ENCODE measurements around the gene PDIA2. TPM values are rescaled to one million over a fixed set of nuclear protein-coding genes. Genes with fewer than 3 reads are reported as not detected.

Gene PDIA2
- total RNA-seq, 1 donor from 2014 or later: 11.8 TPM

GRCh38 chr16:297832-298231 lies 14.9 kb downstream of the PDIA2 start:
- TF ChIP-seq, protein P1, sequence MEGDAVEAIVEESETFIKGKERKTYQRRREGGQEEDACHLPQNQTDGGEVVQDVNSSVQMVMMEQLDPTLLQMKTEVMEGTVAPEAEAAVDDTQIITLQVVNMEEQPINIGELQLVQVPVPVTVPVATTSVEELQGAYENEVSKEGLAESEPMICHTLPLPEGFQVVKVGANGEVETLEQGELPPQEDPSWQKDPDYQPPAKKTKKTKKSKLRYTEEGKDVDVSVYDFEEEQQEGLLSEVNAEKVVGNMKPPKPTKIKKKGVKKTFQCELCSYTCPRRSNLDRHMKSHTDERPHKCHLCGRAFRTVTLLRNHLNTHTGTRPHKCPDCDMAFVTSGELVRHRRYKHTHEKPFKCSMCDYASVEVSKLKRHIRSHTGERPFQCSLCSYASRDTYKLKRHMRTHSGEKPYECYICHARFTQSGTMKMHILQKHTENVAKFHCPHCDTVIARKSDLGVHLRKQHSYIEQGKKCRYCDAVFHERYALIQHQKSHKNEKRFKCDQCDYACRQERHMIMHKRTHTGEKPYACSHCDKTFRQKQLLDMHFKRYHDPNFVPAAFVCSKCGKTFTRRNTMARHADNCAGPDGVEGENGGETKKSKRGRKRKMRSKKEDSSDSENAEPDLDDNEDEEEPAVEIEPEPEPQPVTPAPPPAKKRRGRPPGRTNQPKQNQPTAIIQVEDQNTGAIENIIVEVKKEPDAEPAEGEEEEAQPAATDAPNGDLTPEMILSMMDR (IDR thresholded peaks at IDR 0.05; ENCODE audit: partially characterized antibody, unreplicated experiment): no peak
- Mint-ChIP-seq H3K27me3 (ENCODE audit: unreplicated experiment) (no peaks in the 10 kb centered on the region), H3K36me3 (ENCODE audit: unreplicated experiment) (no peaks in the 10 kb centered on the region), H3K9me3 (ENCODE audit: unreplicated experiment) (peaks cover 1% of the 10 kb centered on the region), H3K4me1 (ENCODE audit: low read depth, unreplicated experiment) (no peaks in the 10 kb centered on the region), H3K4me3 (ENCODE audit: unreplicated experiment) (no peak overlapping the region), H3K27ac (ENCODE audit: unreplicated experiment) (no peak overlapping the region)
- DNase-seq: no peak

DNA sequence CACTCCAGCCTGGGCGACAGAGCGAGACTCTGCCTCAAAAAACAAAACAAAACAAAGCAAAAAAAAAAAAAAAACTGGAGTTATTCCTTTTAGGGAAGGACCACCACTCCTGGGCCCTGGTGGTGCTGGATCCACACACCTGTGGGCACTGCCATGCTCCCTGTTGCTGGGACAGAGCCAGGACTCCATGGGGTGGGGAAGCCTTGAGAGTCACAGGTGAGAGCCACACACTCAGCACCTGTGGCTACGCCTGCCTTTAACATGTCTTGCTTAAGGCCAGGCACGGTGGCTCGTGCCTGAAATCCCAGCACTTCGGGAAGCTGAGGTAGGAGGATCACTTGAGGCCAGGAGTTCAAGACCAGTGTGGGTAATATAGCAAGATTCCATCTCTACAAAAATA lies 18.3 kb downstream of the PDIA2 start:
- H3K36me3 Mint-ChIP-seq (ENCODE audit: unreplicated experiment): no peaks in the 10 kb centered on the region
- no peak for DNase-seq
- TF ChIP-seq, protein P1 (IDR thresholded peaks at IDR 0.05; ENCODE audit: partially characterized antibody, unreplicated experiment): no peak
- H3K4me1 Mint-ChIP-seq (ENCODE audit: low read depth, unreplicated experiment): peaks cover 5% of the 10 kb centered on the region
- no peaks in the 10 kb centered on the region for H3K9me3 Mint-ChIP-seq (ENCODE audit: unreplicated experiment)
- H3K27ac Mint-ChIP-seq (ENCODE audit: unreplicated experiment): no peak overlapping the region
- H3K27me3 Mint-ChIP-seq (ENCODE audit: unreplicated experiment): peaks cover 2% of the 10 kb centered on the region
- no peak overlapping the region for H3K4me3 Mint-ChIP-seq (ENCODE audit: unreplicated experiment)

DNA sequence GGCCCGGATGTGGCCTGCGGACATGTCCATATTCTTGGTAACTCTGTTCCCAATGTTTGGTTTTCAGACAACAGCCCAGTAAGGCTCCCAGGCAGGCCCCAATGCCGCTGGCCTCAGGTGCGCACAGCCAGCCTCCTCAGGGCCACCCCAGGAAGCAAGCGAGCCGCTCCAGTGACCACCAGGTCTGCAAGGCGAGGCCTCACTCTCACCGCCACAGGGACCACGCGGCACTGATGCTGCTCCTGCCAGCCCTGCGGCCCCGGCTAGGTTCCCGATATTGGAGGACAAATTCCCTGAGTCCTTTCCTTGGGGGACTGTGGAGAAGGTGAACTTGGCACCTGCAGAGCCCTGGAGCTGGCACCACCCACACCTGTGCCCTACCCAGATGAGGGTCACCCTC lies 19.0 kb downstream of the PDIA2 start:
- H3K27me3 Mint-ChIP-seq (ENCODE audit: unreplicated experiment): peaks cover 2% of the 10 kb centered on the region
- H3K27ac Mint-ChIP-seq (ENCODE audit: unreplicated experiment): no peak overlapping the region
- no peak for DNase-seq
- H3K9me3 Mint-ChIP-seq (ENCODE audit: unreplicated experiment): no peaks in the 10 kb centered on the region
- H3K4me1 Mint-ChIP-seq (ENCODE audit: low read depth, unreplicated experiment): peaks cover 9% of the 10 kb centered on the region
- H3K36me3 Mint-ChIP-seq (ENCODE audit: unreplicated experiment): no peaks in the 10 kb centered on the region
- no peak overlapping the region for H3K4me3 Mint-ChIP-seq (ENCODE audit: unreplicated experiment)
- TF ChIP-seq, protein P1 (IDR thresholded peaks at IDR 0.05; ENCODE audit: partially characterized antibody, unreplicated experiment): no peak

- no peaks in the 10 kb centered on the region for H3K9me3 Mint-ChIP-seq (ENCODE audit: unreplicated experiment)
- DNase-seq: no peak
- TF ChIP-seq, protein P1 (IDR thresholded peaks at IDR 0.05; ENCODE audit: partially characterized antibody, unreplicated experiment): no peak
- peaks cover 2% of the 10 kb centered on the region for H3K27me3 Mint-ChIP-seq (ENCODE audit: unreplicated experiment)
- H3K27ac Mint-ChIP-seq (ENCODE audit: unreplicated experiment): no peak overlapping the region
- H3K4me1 Mint-ChIP-seq (ENCODE audit: low read depth, unreplicated experiment): peaks cover 9% of the 10 kb centered on the region
- H3K36me3 Mint-ChIP-seq (ENCODE audit: unreplicated experiment): no peaks in the 10 kb centered on the region
- no peak overlapping the region for H3K4me3 Mint-ChIP-seq (ENCODE audit: unreplicated experiment)
Observed at GRCh38 chr16:303760-304505, 21.0 kb downstream of the PDIA2 start.

- no peak for DNase-seq
- Mint-ChIP-seq H3K27ac (ENCODE audit: unreplicated experiment) (peak overlapping the region; percentile 28), H3K9me3 (ENCODE audit: unreplicated experiment) (no peaks in the 10 kb centered on the region), H3K36me3 (ENCODE audit: unreplicated experiment) (no peaks in the 10 kb centered on the region), H3K27me3 (ENCODE audit: unreplicated experiment) (peaks cover 2% of the 10 kb centered on the region), H3K4me3 (ENCODE audit: unreplicated experiment) (peak overlapping the region; percentile 26), H3K4me1 (ENCODE audit: low read depth, unreplicated experiment) (peaks cover 11% of the 10 kb centered on the region)
- TF ChIP-seq, protein P1 (IDR thresholded peaks at IDR 0.05; ENCODE audit: partially characterized antibody, unreplicated experiment): no peak
Observed at GRCh38 chr16:305916-306626, 23.1 kb downstream of the PDIA2 start.
